ENCODE measurements around the gene OASL.

Gene OASL

GRCh38 chr12:120988658-120989057 is 50.4 kb downstream of the OASL start:
- DNase-seq = no peak

DNA sequence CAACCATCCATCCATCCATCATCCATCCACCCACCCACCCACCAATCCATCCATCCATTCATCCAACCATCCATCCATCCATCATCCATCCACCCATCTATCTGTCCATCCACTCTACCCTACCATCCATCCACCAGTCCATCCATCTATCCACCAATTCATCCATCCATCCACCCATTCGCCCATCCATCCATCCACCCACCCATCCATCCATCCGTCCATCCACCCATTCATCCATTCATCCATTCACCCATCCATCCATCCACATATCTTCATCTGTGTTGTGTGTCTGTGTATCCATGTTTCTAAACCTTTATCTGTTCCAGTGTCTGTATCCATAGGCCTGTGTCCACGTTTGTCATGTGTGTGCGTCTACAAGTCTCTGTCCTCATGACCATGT is 50.8 kb downstream of the OASL start:
- no peak for DNase-seq

DNA sequence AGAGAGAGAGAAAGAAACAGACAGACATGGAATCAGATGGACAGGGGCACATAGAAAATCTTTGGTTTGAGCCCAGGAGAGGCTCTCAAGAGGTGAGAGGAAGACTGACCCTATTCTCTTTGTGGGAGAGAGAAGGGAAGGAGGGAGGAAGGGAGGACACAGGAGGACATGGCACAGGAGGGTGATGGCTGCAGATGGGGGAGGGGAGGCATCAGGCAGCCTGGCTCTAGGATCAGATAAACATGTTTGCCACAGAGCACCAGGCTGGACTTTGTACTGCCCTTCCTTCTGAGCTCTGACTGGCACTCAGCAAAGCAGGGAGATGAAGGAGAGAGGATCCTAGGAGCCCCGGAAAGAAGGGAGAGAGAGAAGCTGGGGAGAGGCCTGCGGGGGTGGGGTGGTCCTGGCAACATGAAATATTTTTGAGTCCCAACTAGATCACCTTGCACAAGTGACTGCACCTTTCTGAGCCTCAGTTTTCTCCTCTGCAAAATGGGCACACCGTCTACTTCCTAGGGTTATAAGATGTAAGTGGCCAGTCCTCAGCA is 54.6 kb downstream of the OASL start:
- DNase-seq = no peak

DNA sequence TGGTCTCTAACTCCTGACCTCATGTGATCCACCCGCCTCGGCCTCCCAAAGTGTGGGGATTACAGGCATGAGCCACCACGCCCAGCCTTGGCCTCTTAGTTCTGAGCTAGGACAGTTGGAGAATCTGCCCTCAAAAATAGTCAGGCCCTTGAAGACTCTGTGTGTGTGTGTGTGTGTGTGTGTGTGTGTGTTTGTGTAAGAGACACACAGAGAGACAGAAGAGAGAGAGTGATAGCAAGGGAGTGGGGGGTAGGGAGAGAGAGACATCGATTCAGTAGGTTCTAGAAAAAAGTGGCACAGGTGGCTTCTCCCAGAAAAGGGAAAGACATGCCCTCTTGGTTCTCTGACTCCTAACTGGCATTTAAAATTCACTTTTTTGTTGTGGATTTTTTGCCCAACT is 55.3 kb downstream of the OASL start:
- no peak for DNase-seq

DNA sequence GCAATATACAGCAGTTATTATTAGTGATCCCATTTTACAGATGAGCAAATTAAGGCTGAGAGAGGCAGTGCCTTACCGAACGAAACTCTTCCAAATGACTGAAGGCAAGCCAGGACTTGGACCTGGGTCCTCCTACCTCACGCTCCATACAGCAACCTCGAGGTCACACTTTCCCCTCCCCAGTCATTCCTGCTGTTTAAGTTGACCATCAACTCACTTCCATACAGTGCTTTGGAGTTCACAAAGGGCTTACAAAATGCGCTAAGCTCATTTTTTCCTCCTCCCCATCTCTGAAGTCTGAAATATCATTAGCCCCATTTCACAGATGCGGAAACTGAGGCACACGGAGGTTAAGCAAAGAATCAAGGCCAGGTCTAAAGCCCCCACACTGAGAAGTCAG is 56.4 kb downstream of the OASL start:
- DNase-seq = no peak

DNA sequence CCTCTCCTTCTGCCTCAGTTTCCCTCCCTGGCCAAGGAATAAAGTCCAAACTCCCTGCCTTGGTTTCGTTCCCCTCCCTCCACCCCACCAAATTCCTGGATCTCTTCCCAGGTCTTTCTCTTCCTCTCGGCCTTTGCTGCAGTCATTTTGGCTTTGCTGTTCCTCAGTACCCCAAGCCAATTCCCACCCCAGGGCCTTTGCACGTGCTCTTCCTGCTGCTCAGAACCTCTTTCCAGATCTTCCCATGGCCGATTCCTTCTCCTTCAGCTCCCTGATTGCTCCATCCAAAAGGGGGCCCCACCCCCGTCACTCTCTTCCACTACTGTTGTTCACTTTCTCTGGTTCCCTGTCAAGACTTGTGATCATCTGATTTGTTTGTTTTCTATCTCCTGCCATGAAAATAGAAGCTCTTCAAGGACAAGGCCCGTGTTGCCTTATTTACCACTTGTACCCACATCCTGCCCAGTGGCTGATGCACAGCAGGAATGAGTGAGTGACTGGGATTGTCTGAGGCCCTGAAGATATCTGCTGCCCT is 57.6 kb downstream of the OASL start:
- DNase-seq = no peak

DNA sequence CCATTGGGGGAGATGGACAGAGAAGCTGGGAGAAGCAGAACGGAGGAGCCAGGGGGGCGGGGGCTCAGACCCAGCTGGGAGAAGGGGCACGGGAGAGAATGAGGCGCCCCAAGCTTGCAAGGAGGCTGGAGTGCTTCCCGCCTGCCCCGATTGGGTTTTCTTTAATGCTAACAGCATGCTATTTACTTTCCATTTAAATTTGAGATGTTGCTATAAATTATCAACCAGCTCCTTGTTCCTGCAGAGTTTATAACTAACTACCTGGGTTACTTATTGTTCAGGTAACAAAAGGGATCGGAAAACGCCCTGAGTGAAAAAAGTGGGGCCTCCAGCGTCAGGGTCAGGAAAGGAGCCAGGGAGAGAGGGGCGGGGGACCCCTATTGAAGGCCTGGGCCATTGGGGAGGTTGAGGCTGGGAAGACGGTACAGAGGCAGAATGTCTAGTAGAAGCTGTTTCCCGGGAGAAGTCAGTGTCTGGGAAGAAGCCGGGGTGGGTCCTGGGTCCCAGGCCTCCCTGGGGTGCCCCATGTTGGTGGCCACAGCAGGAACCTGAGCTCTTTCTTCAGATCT is 58.2 kb downstream of the OASL start:
- no peak for DNase-seq

- DNase-seq = no peak
Measured at GRCh38 chr12:120979862-120980696, 59.0 kb downstream of the OASL start.

- DNase-seq = no peak
Measured at GRCh38 chr12:120979220-120979861, 59.7 kb downstream of the OASL start.

- DNase-seq = no peak
Measured at GRCh38 chr12:120978296-120979219, 60.5 kb downstream of the OASL start, which contains the start of gene HNF1A. HNF1A (plus strand) TSS chr12:120978543; CDS start chr12:120978769, 226 bp downstream.

DNA sequence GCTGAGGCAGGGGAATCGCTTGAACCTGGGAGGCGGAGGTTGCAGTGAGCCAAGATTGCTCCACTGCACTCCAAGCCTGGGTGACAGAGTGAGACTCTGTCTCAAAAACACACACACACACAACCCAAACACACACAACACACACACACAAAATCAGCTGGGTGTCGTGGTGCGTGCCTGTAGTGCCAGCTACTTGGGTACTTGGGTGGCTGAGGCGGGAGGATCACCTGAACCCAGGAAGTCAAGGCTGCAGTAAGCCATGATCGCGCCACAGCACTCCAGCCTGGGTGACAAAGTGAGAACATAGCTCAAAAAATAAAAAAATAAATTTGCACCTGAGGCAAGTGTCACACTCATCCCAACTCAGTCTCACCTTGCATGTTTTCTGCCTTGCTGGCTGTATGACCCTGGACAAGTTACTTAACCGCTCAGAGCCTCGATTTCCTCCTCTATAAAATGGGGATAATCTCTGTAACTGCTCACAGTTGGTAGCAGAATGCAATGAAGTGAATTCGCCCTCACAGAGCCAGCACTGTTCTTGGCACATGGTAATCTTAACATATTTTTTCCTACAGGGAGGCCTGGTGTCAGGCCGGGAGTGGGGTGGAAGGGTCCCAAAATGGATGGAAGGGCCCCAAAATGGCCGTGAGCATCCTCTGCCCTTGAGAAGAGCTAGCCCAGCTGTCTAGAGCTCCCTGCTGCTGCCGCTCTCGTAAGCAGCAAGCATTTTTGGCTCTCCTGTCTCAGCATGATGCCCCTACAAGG is 61.3 kb downstream of the OASL start:
- no peak for DNase-seq

DNA sequence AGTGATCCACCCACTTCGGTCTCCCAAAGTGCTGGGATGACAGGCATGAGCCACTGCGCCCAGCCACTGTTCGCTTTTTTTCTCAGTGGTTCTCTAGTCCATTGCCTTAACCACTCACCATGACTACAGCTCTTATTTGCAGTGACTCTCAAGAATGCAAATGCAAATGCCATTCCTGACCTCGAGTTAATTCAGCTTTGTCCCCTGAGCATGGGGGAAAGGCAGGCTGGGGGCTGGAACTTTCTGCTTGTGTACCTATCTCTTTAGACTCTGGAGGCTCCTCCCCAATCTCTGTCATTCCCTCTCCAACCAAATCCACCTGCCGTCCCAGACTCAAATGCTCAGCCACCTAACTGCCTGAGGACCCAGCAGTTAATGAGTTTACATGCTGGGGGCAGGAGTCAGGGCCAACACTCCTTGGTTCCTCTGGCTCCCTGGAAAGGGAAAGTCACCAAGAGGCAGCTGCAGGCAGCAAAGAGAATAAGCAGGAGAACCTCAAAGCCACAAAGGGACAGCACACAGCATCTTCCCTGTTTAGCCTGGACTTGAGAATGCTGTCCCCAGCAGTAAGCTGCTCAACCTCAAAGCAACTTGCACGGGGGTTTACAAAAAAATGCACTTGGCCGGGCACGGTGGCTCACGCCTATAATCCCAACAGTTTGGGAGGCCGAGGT is 66.0 kb downstream of the OASL start:
- peak; percentile 44 for DNase-seq

DNA sequence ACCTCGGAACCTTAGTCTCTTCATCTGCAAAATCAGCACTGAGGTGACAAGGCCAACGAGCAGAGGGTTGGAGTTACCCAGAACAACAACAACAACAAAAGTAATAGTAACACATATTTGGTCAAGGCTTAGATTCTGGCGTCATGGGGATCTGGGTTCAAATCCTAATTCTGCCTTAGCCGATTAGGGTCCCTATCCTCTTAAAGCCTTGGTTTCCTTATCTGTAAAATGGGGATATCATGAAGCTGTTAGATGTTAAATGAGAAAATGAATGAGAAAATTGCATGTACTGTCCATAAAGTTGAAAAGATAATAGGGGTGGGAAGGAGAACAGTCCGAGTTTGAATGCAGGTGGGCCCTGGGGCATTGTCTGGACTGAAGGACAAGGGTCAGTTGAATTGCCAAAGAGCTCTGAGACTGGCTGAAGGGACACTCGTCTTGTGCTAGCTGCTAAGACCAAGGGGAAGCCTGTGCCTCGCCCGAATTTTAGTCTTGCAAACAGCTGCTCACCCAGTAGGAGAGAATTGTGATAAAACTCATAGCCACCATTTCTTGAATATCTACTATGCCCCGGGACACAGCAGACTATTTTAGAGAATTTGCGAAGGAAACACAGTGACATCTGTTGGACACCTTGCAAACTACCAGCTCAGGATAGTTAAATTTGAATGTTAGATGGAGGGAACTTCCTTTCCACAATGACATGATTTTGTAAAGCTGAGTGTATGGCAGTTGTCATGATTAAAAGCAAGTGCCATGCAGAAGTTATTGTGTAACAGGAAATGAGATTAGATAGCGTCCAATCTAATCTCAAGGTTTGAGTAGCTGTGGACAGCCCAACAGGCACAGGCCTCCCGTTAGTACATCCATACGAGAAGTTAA is 67.5 kb downstream of the OASL start:
- DNase-seq = peak; percentile 98

GRCh38 chr12:120970310-120970709 is 68.7 kb downstream of the OASL start:
- DNase-seq = no peak

All from MV-4-11 (cell line).